Muscle layer of colon (tissue), 2 donors: Measurements from ENCODE around the gene KCNMB1.

Source experiments
- H3K27ac ChIP-seq: one replicate; pipeline ENCODE4 v1.7.0; 2013; ENCODE audit warnings: low read depth, mild to moderate bottlenecking, low read length, moderate library complexity
- H3K27me3 ChIP-seq, 2 donors: one replicate each; pipeline ENCODE4 v1.7.0; 2013; ENCODE audit warnings: low read length in 2 of 2, mild to moderate bottlenecking in 2 of 2; ENCODE audit not compliant: insufficient read depth in 2 of 2, control insufficient read depth in 1 of 2
- H3K36me3 ChIP-seq: one replicate; pipeline ENCODE4 v1.7.0; 2013; ENCODE audit warnings: mild to moderate bottlenecking, low read length; ENCODE audit not compliant: insufficient read depth
- H3K4me1 ChIP-seq: one replicate; pipeline ENCODE4 v1.7.0; 2013; ENCODE audit warnings: mild to moderate bottlenecking, low read length; ENCODE audit not compliant: insufficient read depth
- H3K4me3 ChIP-seq, 2 donors: one replicate each; pipeline ENCODE4 v1.7.0; 2013; ENCODE audit warnings: low read length in 2 of 2, low read depth in 1 of 2, mild to moderate bottlenecking in 1 of 2, moderate library complexity in 1 of 2
- H3K9ac ChIP-seq: one replicate; pipeline ENCODE4 v1.7.0; 2013; ENCODE audit warnings: low read length
- H3K9me3 ChIP-seq: one replicate; pipeline ENCODE4 v1.7.0; 2013; ENCODE audit warnings: mild to moderate bottlenecking, low read length
- donor health status: abdominal sarcoma.
- donor health status: Adenocarcinoma of cecum.

Gene KCNMB1

GRCh38 chr5:170355601-170356098, 33.5 kb downstream of the KCNMB1 start:
- peak overlapping the region; percentile 27 for H3K27ac ChIP-seq

GRCh38 chr5:170353961-170354360, 35.2 kb downstream of the KCNMB1 start:
- peaks cover 46% of the 10 kb centered on the region for H3K4me1 ChIP-seq
- no peak overlapping the region for H3K9ac ChIP-seq
- peak overlapping the region; percentile 9 to 61 for H3K4me3 ChIP-seq
- peak overlapping the region; percentile 9 for H3K27ac ChIP-seq
- H3K36me3 ChIP-seq: no peaks in the 10 kb centered on the region
- no peaks in the 10 kb centered on the region for H3K9me3 ChIP-seq
- no peaks in the 10 kb centered on the region for H3K27me3 ChIP-seq

More at GRCh38 chr5:170355601-170356098, 33.5 kb downstream of the KCNMB1 start:
- Histone ChIP-seq H3K4me1 (peaks cover 55% of the 10 kb centered on the region), H3K9ac (no peak overlapping the region), H3K4me3 (no peak overlapping the region), H3K9me3 (no peaks in the 10 kb centered on the region), H3K27me3 (no peaks in the 10 kb centered on the region), H3K36me3 (no peaks in the 10 kb centered on the region)

- Histone ChIP-seq H3K9ac (no peak overlapping the region), H3K36me3 (no peaks in the 10 kb centered on the region), H3K4me3 (peak overlapping the region; percentile 9 to 61), H3K27me3 (no peaks in the 10 kb centered on the region), H3K9me3 (no peaks in the 10 kb centered on the region), H3K4me1 (peaks cover 39% of the 10 kb centered on the region), H3K27ac (peak overlapping the region; percentile 74)
Observed at GRCh38 chr5:170353011-170353761, 36.0 kb downstream of the KCNMB1 start.

- Histone ChIP-seq H3K4me1 (peaks cover 7% of the 10 kb centered on the region), H3K9ac (no peak overlapping the region), H3K4me3 (no peak overlapping the region), H3K9me3 (no peaks in the 10 kb centered on the region), H3K27me3 (no peaks in the 10 kb centered on the region), H3K27ac (no peak overlapping the region), H3K36me3 (no peaks in the 10 kb centered on the region)
Observed at GRCh38 chr5:170348137-170348633, 41.0 kb downstream of the KCNMB1 start.

GRCh38 chr5:170347022-170347567, 42.1 kb downstream of the KCNMB1 start:
- no peak overlapping the region for H3K4me3 ChIP-seq
- no peak overlapping the region for H3K9ac ChIP-seq
- no peaks in the 10 kb centered on the region for H3K27me3 ChIP-seq
- H3K27ac ChIP-seq: no peak overlapping the region
- no peaks in the 10 kb centered on the region for H3K36me3 ChIP-seq
- no peaks in the 10 kb centered on the region for H3K4me1 ChIP-seq
- no peaks in the 10 kb centered on the region for H3K9me3 ChIP-seq

GRCh38 chr5:170345971-170346370, 43.2 kb downstream of the KCNMB1 start:
- Histone ChIP-seq H3K4me3 (no peak overlapping the region), H3K9ac (no peak overlapping the region), H3K27me3 (no peaks in the 10 kb centered on the region), H3K27ac (no peak overlapping the region), H3K4me1 (no peaks in the 10 kb centered on the region), H3K9me3 (no peaks in the 10 kb centered on the region), H3K36me3 (no peaks in the 10 kb centered on the region)

GRCh38 chr5:170343177-170343576, 46.0 kb downstream of the KCNMB1 start:
- Histone ChIP-seq H3K27ac (no peak overlapping the region), H3K36me3 (no peaks in the 10 kb centered on the region), H3K9ac (no peak overlapping the region)

GRCh38 chr5:170342153-170342725, 46.9 kb downstream of the KCNMB1 start:
- H3K27me3 ChIP-seq: no peaks in the 10 kb centered on the region
- H3K27ac ChIP-seq: no peak overlapping the region
- no peak overlapping the region for H3K4me3 ChIP-seq
- H3K4me1 ChIP-seq: no peaks in the 10 kb centered on the region
- H3K9ac ChIP-seq: no peak overlapping the region
- no peaks in the 10 kb centered on the region for H3K36me3 ChIP-seq
- no peaks in the 10 kb centered on the region for H3K9me3 ChIP-seq

More at GRCh38 chr5:170343177-170343576, 46.0 kb downstream of the KCNMB1 start:
- Histone ChIP-seq H3K4me1 (no peaks in the 10 kb centered on the region), H3K27me3 (no peaks in the 10 kb centered on the region), H3K4me3 (no peak overlapping the region), H3K9me3 (no peaks in the 10 kb centered on the region)

GRCh38 chr5:170341545-170341944, 47.6 kb downstream of the KCNMB1 start:
- H3K27me3 ChIP-seq: no peaks in the 10 kb centered on the region
- no peak overlapping the region for H3K9ac ChIP-seq
- no peaks in the 10 kb centered on the region for H3K4me1 ChIP-seq
- H3K36me3 ChIP-seq: no peaks in the 10 kb centered on the region
- no peaks in the 10 kb centered on the region for H3K9me3 ChIP-seq
- no peak overlapping the region for H3K27ac ChIP-seq
- no peak overlapping the region for H3K4me3 ChIP-seq

- H3K9me3 ChIP-seq: no peaks in the 10 kb centered on the region
- H3K4me1 ChIP-seq: no peaks in the 10 kb centered on the region
- H3K36me3 ChIP-seq: no peaks in the 10 kb centered on the region
- no peak overlapping the region for H3K4me3 ChIP-seq
- no peaks in the 10 kb centered on the region for H3K27me3 ChIP-seq
- no peak overlapping the region for H3K9ac ChIP-seq
- no peak overlapping the region for H3K27ac ChIP-seq
Observed at GRCh38 chr5:170339780-170340167, 49.4 kb downstream of the KCNMB1 start.

GRCh38 chr5:170338933-170339779, 50.0 kb downstream of the KCNMB1 start:
- no peaks in the 10 kb centered on the region for H3K27me3 ChIP-seq
- H3K36me3 ChIP-seq: no peaks in the 10 kb centered on the region
- H3K9ac ChIP-seq: no peak overlapping the region
- no peak overlapping the region for H3K27ac ChIP-seq
- H3K4me1 ChIP-seq: no peaks in the 10 kb centered on the region
- H3K9me3 ChIP-seq: no peaks in the 10 kb centered on the region
- no peak overlapping the region for H3K4me3 ChIP-seq
